ENCODE measurements around the gene OPTC.
A peak's percentile ranks its signal among the peaks of the same experiment; 100 is the strongest.

Gene OPTC

GRCh38 chr1:203516184-203516583 lies 22.2 kb downstream of the OPTC start:
- no peak for TF ChIP-seq ZBTB7A (IDR thresholded peaks at IDR 0.05; ENCODE audit: low read depth)
- TF ChIP-seq RAD21 (IDR thresholded peaks at IDR 0.05; ENCODE audit: low read depth) = no peak
- no peak for TF ChIP-seq MAX (IDR thresholded peaks at IDR 0.05)
- TF ChIP-seq YY1 (IDR thresholded peaks at IDR 0.05; ENCODE audit: low read depth) = no peak
- TF ChIP-seq CREB1 (IDR thresholded peaks at IDR 0.05; ENCODE audit: low read depth) = no peak
- TF ChIP-seq REST (IDR thresholded peaks at IDR 0.05; ENCODE audit: low read depth) = no peak
- TF ChIP-seq NFIC (IDR thresholded peaks at IDR 0.05) = no peak

GRCh38 chr1:203516906-203517305 lies 23.0 kb downstream of the OPTC start:
- no peak for TF ChIP-seq REST (IDR thresholded peaks at IDR 0.05; ENCODE audit: low read depth)
- TF ChIP-seq EP300 (IDR thresholded peaks at IDR 0.05; ENCODE audit: borderline replicate concordance) = no peak
- no peak for TF ChIP-seq TCF12 (IDR thresholded peaks at IDR 0.05; ENCODE audit: low read depth)
- no peak for TF ChIP-seq YY1 (IDR thresholded peaks at IDR 0.05; ENCODE audit: low read depth)
- TF ChIP-seq TAF1 (IDR thresholded peaks at IDR 0.05; ENCODE audit: low read depth) = no peak
- TF ChIP-seq FOXM1 (IDR thresholded peaks at IDR 0.05; ENCODE audit: borderline replicate concordance, low read depth) = no peak
- no peak for TF ChIP-seq RAD21 (IDR thresholded peaks at IDR 0.05; ENCODE audit: low read depth)
- no peak for TF ChIP-seq TEAD4 (IDR thresholded peaks at IDR 0.05)
- no peak for TF ChIP-seq EGR1 (IDR thresholded peaks at IDR 0.05)
- TF ChIP-seq MAX (IDR thresholded peaks at IDR 0.05) = no peak
- TF ChIP-seq ZBTB7A (IDR thresholded peaks at IDR 0.05; ENCODE audit: low read depth) = no peak
- no peak for TF ChIP-seq NFIC (IDR thresholded peaks at IDR 0.05)
- no peak for TF ChIP-seq CEBPB (IDR thresholded peaks at IDR 0.05)
- no peak for TF ChIP-seq CREB1 (IDR thresholded peaks at IDR 0.05; ENCODE audit: low read depth)

- TF ChIP-seq REST (IDR thresholded peaks at IDR 0.05; ENCODE audit: low read depth) = no peak
Measured at GRCh38 chr1:203517426-203518110, 23.6 kb downstream of the OPTC start.

- TF ChIP-seq CEBPB (IDR thresholded peaks at IDR 0.05) (no peak), NFIC (IDR thresholded peaks at IDR 0.05) (no peak), CREB1 (IDR thresholded peaks at IDR 0.05; ENCODE audit: low read depth) (no peak), TEAD4 (IDR thresholded peaks at IDR 0.05) (no peak), TCF12 (IDR thresholded peaks at IDR 0.05; ENCODE audit: low read depth) (no peak), EGR1 (IDR thresholded peaks at IDR 0.05) (no peak), ZBTB7A (IDR thresholded peaks at IDR 0.05; ENCODE audit: low read depth) (no peak), EP300 (IDR thresholded peaks at IDR 0.05; ENCODE audit: borderline replicate concordance) (no peak), RAD21 (IDR thresholded peaks at IDR 0.05; ENCODE audit: low read depth) (no peak)
Measured at GRCh38 chr1:203518541-203518940, 24.6 kb downstream of the OPTC start.

- TF ChIP-seq FOXM1 (IDR thresholded peaks at IDR 0.05; ENCODE audit: borderline replicate concordance, low read depth) (no peak), TCF12 (IDR thresholded peaks at IDR 0.05; ENCODE audit: low read depth) (0 out of 2 replicates have a peak, but pooled peaks have one; percentile 15)
Measured at GRCh38 chr1:203519053-203519840, 25.3 kb downstream of the OPTC start.
